ENCODE measurements around the gene PXDN.
"Not testable (repeated sequence)": the region's sequence is repeated elsewhere in the genome, so short reads cannot be mapped to it uniquely, and the experiment has no call there.

Gene PXDN

GRCh38 chr2:1773883-1774282 lies 29.6 kb upstream of the PXDN start:
- no peak for FAIRE-seq

DNA sequence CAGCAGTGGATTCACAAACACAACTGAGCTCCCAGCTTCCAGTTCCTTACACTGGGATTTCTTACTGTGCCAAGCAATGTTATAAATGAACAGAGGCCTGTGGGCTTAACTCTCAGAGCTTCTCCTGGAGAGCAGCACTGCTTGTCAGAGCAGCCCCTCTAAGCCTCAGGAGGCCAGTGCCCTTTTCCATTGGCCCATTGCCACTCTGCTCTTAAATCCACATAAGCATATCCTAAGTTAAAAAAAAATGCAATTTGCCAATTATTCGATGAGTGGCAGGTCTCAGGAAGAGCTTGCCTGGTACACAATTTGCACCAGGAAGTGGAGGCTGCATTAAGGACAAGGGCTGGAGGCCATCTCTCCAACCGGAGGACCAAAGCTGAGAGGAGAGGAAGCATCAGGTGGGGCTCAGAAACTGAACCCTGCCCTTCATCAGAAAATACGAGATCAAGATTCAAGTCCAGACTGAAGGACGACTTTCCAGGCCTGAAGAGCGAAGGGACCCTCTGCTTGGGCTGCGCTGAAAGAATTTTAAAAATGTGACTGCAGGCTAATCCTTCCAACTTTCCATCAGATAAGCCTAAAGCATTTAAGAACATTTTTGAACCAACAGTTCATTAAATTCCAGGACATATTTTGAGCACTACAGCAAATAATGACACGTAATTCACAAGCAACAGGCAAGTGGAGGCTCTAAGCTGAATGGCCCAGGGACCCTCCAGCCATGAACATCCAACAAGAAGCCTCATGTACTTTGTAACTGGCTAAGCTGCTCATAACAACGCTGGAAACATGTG lies 28.4 kb upstream of the PXDN start:
- no peak for FAIRE-seq

GRCh38 chr2:1771626-1772280 lies 27.4 kb upstream of the PXDN start:
- FAIRE-seq, result no peak

GRCh38 chr2:1770566-1771380 lies 26.5 kb upstream of the PXDN start:
- FAIRE-seq, result no peak

GRCh38 chr2:1769703-1770422 lies 25.5 kb upstream of the PXDN start:
- FAIRE-seq, result no peak

- FAIRE-seq, result no peak
These were observed 23.8 kb upstream of the PXDN start for GRCh38 chr2:1767939-1768691.

GRCh38 chr2:1766851-1767811 lies 22.8 kb upstream of the PXDN start:
- no peak for FAIRE-seq

- FAIRE-seq, result no peak
These were observed 22.1 kb upstream of the PXDN start for GRCh38 chr2:1766425-1766824.

GRCh38 chr2:1765201-1765600 lies 20.9 kb upstream of the PXDN start:
- FAIRE-seq, result not testable (repeated sequence)

DNA sequence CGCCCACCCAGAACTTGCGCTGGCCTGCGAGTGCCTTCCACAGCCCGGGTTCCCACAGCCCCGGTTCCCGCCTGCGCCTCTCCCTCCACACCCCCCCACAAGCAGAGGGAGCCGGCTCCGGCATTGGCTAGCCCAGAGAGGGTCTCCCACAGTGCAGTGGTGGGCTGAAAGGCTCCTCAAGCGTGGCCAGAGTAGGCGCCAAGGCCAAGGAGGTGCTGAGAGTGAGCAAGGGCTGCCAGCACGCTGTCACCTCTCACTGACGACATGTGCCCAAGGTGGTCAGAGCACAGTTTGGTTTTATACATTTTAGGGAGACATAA lies 15.3 kb upstream of the PXDN start:
- FAIRE-seq, result no peak

DNA sequence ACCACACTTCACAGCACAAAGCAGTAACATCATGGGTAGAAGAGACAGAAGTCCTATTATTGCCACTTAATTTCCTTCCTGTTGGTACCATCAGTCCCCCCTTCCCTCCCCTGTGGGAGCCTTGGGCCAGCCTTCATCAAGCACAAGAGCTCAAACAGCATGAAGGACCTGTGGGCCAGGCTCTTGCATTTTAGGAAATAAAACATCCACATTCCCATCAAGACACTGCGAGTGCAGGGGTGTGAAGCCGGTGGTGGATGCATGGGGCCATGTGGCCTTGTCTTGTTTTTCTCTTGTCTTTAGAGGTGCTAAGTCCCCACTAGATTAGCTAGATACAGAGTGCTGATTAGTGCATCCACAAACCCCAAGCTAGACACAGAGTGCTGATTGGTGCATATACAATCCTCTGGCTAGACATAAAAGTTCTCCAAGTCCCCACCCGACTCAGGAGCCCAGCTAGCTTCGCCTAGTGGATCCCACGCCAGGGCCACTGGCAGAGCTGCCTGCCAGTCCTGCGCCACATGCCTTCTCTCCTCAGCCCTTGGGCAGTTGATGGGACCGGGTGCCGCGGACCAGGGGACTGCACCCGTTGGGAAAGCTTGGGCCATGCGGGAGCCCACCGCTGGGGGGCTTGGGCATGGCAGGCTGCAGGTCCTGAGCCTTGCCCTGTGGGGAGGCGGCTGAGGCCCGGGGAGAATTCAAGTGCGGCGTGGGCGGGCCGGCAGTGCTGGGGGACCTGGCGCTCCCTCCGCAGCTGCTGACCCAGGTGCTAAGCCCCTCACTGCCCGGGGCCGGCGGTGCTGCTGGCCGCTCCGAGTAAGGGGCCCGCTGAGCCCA lies 14.7 kb upstream of the PXDN start:
- FAIRE-seq, result no peak

- no peak for FAIRE-seq
These were observed 13.9 kb upstream of the PXDN start for GRCh38 chr2:1758171-1758570.

DNA sequence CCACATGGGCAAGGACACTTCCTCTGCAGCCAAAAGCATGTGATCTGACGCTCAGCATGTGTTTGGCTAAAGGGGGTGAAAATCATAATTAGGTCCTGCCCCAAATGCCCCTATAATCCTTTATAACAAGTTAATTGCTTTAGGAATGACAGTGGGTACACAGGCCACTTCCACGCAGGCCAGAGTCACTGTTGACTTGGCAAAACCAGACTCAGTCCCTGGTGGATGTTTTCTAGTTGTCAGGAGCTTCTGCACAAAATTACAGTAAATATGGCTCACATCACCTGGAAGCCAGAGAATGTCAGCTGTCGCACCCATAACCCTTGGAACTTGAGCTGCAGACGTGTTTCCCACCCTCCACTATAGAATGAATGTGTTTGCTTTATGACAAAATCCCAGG lies 13.3 kb upstream of the PXDN start:
- FAIRE-seq, result no peak

- not testable (repeated sequence) for FAIRE-seq
These were observed 12.8 kb upstream of the PXDN start for GRCh38 chr2:1757146-1757545.

GRCh38 chr2:1756456-1756855 lies 12.1 kb upstream of the PXDN start:
- FAIRE-seq, result no peak

DNA sequence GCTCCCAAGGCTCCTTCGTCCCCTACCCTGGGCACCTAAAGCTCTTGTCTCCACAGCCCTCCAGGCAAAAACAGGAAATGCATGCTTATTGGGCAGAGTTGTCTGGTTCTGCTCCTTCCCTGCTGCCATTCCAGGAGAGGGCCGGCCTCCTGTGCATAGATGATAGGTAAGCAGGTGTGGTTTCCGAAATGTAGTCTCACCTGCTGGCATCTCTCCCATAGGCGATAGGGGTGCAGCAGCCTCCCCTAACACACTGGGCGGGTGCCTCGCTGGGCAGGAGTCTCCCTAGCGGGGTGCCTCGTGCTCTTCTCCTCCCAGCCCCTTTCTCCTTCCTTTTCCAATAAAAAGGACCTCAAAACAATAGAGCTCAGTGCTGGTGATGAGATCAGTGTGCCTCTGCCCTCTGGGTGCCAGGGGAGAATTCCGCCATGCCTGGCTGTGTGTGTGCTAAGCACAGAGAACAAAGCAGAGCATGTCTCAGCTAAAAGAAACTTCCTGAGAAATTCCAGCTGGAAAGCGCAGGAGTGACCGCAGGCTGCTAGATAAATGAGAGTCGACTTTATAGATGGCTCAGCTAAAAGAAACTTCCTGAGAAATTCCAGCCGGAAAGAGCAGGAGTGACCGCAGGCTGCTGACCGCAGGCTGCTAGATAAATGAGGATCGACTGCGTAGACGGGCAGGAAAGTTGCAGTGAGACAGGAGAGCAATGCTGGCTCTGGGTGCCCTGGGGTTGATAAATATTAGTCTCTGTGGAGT lies 11.3 kb upstream of the PXDN start:
- FAIRE-seq, result no peak

- FAIRE-seq, result no peak
These were observed 10.3 kb upstream of the PXDN start for GRCh38 chr2:1754461-1755170.

DNA sequence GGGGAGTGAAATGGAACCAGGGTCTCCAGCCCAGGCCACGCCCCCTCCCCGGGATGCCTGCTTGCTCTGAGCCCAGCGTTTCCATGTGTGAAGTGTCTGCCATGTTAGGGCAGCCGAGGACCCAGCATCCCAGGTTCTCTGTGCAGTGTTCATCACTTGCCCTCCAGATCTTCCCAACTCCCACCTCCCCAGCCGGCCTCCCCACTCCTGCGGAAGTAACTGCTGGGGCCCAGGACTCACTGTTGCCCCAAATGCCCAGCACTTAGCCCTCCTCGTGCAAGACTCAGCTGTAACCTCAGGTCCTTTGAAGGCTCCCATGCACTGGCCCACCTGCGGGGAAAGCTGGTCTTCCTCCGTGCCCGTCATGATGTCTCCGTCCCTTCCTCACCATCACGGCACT lies 9.7 kb upstream of the PXDN start:
- no peak for FAIRE-seq

- no peak for FAIRE-seq
These were observed 8.4 kb upstream of the PXDN start for GRCh38 chr2:1752751-1753150.
